ENCODE measurements around the gene TCF4. TPM values are rescaled to one million over a fixed set of nuclear protein-coding genes. Genes with fewer than 3 reads are reported as not detected.

The TCF4 gene
- total and polyA plus RNA-seq, 2 donors (not counting 1 experiment from before 2014, with no cell fraction given): 68.5 to 353 TPM

DNA sequence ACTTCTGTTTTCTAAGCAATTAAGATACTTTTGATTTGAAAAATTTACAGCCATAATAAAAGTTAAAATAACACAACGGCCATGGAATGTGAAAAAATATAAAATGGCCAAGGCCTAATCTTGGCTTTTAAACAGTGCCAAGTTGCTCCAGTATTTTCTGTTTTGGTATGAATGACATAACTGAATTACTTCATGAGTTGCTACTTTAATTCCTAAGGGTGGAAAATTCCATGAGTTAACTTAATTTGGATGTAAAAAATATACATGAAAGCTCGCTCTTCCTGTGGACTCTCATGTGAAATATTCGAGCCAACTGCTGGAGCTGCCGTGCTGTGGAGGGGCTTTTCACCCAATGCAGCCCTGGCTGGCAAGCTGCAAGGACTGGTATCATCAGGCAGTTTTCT, 342.8 kb downstream of the TCF4 start:
- ATAC-seq (ENCODE audit: low read depth) (no peak), DNase-seq (no peak)
- Histone ChIP-seq H3K9ac (ENCODE audit: low read length) (no peak overlapping the region), H3K4me2 (replicated peaks; ENCODE audit: low read depth, low read length, poor library complexity, severe bottlenecking) (no peak overlapping the region), H3K36me3 (replicated peaks in 1 of 2; ENCODE audit: control extremely low read depth in 1 of 2, control insufficient read depth in 1 of 2, extremely low read depth in 1 of 2, insufficient read depth in 2 of 2, low read length in 1 of 2) (peaks cover 0 to 64% of the 10 kb centered on the region in 2 experiments), H3K27ac (ENCODE audit: low read length in 2 of 2) (peak overlapping the region in 1 of 2 donors; percentile 29), H3K79me2 (ENCODE audit: control insufficient read depth, insufficient read depth, low read length) (peaks cover 29% of the 10 kb centered on the region), H4K20me1 (ENCODE audit: control insufficient read depth, insufficient read depth, low read length, poor library complexity, severe bottlenecking) (peaks cover 6% of the 10 kb centered on the region), H3K9me3 (ENCODE audit: control extremely low read depth in 1 of 3, control insufficient read depth in 2 of 3, insufficient read depth in 1 of 3, low read length in 2 of 3) (no peaks in the 10 kb centered on the region), H3K4me1 (ENCODE audit: control insufficient read depth in 2 of 2, insufficient read depth in 2 of 2, low read length in 2 of 2) (peaks cover 42 to 58% of the 10 kb centered on the region in 2 donors), H2AFZ (ENCODE audit: insufficient read depth, low read depth, low read length, poor library complexity, severe bottlenecking) (no peak overlapping the region), H3K27me3 (replicated peaks in 1 of 4; ENCODE audit: control extremely low read depth in 1 of 4, control insufficient read depth in 3 of 4, insufficient read depth in 4 of 4, low read length in 3 of 4) (no peaks in the 10 kb centered on the region), H3K4me3 (ENCODE audit: control extremely low read depth in 1 of 5, extremely low read depth in 1 of 5, insufficient read depth in 1 of 5, low read depth in 2 of 5, low read length in 4 of 5) (no peak overlapping the region)
- Mint-ChIP-seq H3K27me3 (no peaks in the 10 kb centered on the region), H3K27ac (peak overlapping the region; percentile 61), H3K4me1 (peaks cover 80% of the 10 kb centered on the region), H3K4me3 (no peak overlapping the region), H3K9me3 (ENCODE audit: insufficient read depth) (no peaks in the 10 kb centered on the region)
- WGBS (ENCODE audit: insufficient coverage): 91% methylated on average over 3 of the region's 4 CpGs
- ChIA-PET CTCF (interaction anchor here (0.7 to 3.4 kb wide), 2 partner anchors 11 to 23 kb away, joined by 3 to 18 read pairs; no protein-coding TSS in a partner anchor), POLR2A (interaction anchor here (1.4 kb wide), 1 partner anchor 23 kb away, joined by 4 read pairs; no protein-coding TSS in a partner anchor)
- TF ChIP-seq, protein P1, sequence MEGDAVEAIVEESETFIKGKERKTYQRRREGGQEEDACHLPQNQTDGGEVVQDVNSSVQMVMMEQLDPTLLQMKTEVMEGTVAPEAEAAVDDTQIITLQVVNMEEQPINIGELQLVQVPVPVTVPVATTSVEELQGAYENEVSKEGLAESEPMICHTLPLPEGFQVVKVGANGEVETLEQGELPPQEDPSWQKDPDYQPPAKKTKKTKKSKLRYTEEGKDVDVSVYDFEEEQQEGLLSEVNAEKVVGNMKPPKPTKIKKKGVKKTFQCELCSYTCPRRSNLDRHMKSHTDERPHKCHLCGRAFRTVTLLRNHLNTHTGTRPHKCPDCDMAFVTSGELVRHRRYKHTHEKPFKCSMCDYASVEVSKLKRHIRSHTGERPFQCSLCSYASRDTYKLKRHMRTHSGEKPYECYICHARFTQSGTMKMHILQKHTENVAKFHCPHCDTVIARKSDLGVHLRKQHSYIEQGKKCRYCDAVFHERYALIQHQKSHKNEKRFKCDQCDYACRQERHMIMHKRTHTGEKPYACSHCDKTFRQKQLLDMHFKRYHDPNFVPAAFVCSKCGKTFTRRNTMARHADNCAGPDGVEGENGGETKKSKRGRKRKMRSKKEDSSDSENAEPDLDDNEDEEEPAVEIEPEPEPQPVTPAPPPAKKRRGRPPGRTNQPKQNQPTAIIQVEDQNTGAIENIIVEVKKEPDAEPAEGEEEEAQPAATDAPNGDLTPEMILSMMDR (IDR thresholded peaks at IDR 0.05): no peak
- TF ChIP-seq EZH2 (IDR thresholded peaks at IDR 0.05; ENCODE audit: borderline replicate concordance, insufficient read depth, low read depth, low read length, poor library complexity, severe bottlenecking): no peak
- intact Hi-C loops (cut with micrococcal nuclease): loop anchor here (10.0 kb wide), 1 partner anchor 530 kb away; no protein-coding TSS in a partner anchor

DNA sequence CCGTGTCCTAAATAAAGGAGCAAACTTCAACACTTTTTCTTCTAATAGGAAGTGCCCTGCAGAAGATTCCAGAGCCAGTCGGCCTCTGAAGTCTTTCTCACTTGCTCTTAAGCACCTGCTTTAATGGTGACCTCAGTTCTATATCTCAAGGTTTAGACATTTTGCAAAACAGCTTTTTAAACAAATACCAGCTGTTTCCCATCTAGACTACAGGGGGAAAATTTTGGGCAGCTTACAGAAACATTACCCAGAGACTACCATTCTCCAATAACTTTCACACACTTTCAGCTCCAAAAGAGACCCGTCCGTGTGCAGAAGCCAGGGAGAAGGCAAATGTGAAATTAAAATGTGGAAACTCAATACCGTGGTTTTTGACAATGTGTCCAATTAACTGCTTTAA, 343.4 kb downstream of the TCF4 start:
- Mint-ChIP-seq H3K4me1 (peaks cover 73% of the 10 kb centered on the region), H3K4me3 (peak overlapping the region; percentile 24), H3K9me3 (ENCODE audit: insufficient read depth) (no peaks in the 10 kb centered on the region), H3K27ac (peak overlapping the region; percentile 61), H3K27me3 (no peaks in the 10 kb centered on the region)
- Histone ChIP-seq H3K27me3 (replicated peaks in 1 of 4; ENCODE audit: control extremely low read depth in 1 of 4, control insufficient read depth in 3 of 4, insufficient read depth in 4 of 4, low read length in 3 of 4) (no peaks in the 10 kb centered on the region), H3K9ac (ENCODE audit: low read length) (no peak overlapping the region), H2AFZ (ENCODE audit: insufficient read depth, low read depth, low read length, poor library complexity, severe bottlenecking) (no peak overlapping the region), H3K4me1 (ENCODE audit: control insufficient read depth in 2 of 2, insufficient read depth in 2 of 2, low read length in 2 of 2) (peaks cover 37 to 55% of the 10 kb centered on the region in 2 donors), H3K27ac (ENCODE audit: low read length in 2 of 2) (peak overlapping the region in 1 of 2 donors; percentile 29), H3K79me2 (ENCODE audit: control insufficient read depth, insufficient read depth, low read length) (peaks cover 25% of the 10 kb centered on the region), H3K36me3 (replicated peaks in 1 of 2; ENCODE audit: control extremely low read depth in 1 of 2, control insufficient read depth in 1 of 2, extremely low read depth in 1 of 2, insufficient read depth in 2 of 2, low read length in 1 of 2) (peaks cover 0 to 66% of the 10 kb centered on the region in 2 experiments), H3K9me3 (ENCODE audit: control extremely low read depth in 1 of 3, control insufficient read depth in 2 of 3, insufficient read depth in 1 of 3, low read length in 2 of 3) (no peaks in the 10 kb centered on the region), H3K4me3 (ENCODE audit: control extremely low read depth in 1 of 5, extremely low read depth in 1 of 5, insufficient read depth in 1 of 5, low read depth in 2 of 5, low read length in 4 of 5) (no peak overlapping the region), H3K4me2 (replicated peaks; ENCODE audit: low read depth, low read length, poor library complexity, severe bottlenecking) (no peak overlapping the region), H4K20me1 (ENCODE audit: control insufficient read depth, insufficient read depth, low read length, poor library complexity, severe bottlenecking) (peaks cover 6% of the 10 kb centered on the region)
- intact Hi-C loops (cut with micrococcal nuclease): loop anchor here (1.0 to 10.0 kb wide), 2 partner anchors 8 to 530 kb away; no protein-coding TSS in a partner anchor
- ATAC-seq (ENCODE audit: low read depth): no peak
- ChIA-PET POLR2A (interaction anchor here (1.4 kb wide), 1 partner anchor 24 kb away, joined by 4 read pairs; no protein-coding TSS in a partner anchor), CTCF (interaction anchor here (1.0 to 3.4 kb wide), 3 partner anchors 10 to 31 kb away, joined by 3 to 18 read pairs (median 7); no protein-coding TSS in a partner anchor)
- DNase-seq: no peak
- no peak for TF ChIP-seq EZH2 (IDR thresholded peaks at IDR 0.05; ENCODE audit: borderline replicate concordance, insufficient read depth, low read depth, low read length, poor library complexity, severe bottlenecking)
- TF ChIP-seq, protein P1 (IDR thresholded peaks at IDR 0.05): no peak
- 75% methylated on average over 1 of the region's 5 CpGs for WGBS (ENCODE audit: insufficient coverage)

All from B cell (primary cell).